ENCODE data around the gene OAS3.

Gene OAS3

DNA sequence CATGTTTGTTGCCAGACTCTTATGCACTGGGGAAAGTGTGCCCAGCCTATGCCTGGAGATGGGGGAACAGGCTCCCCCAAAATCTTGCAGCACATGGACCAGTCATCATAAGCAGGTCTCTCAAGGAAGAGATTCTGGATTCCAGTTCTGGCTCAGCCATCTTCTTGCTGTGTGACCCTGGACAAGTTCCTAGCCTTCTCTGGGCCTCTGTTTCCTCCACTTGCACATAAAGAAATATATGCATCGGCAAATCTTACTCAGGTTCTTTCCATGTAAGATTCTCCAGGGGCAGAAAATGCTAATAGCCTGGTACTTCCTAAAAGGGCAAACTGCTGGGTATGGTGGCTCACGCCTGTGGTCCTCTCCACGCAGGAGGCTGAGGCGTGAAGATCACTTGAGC lies 7.2 kb downstream of the OAS3 start:
- TF ChIP-seq, protein P1, sequence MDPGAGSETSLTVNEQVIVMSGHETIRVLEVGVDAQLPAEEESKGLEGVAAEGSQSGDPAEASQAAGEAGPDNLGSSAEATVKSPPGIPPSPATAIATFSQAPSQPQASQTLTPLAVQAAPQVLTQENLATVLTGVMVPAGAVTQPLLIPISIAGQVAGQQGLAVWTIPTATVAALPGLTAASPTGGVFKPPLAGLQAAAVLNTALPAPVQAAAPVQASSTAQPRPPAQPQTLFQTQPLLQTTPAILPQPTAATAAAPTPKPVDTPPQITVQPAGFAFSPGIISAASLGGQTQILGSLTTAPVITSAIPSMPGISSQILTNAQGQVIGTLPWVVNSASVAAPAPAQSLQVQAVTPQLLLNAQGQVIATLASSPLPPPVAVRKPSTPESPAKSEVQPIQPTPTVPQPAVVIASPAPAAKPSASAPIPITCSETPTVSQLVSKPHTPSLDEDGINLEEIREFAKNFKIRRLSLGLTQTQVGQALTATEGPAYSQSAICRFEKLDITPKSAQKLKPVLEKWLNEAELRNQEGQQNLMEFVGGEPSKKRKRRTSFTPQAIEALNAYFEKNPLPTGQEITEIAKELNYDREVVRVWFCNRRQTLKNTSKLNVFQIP (CRISPR knock-in tag; IDR thresholded peaks at IDR 0.05; ENCODE audit: borderline replicate concordance, low read depth) = no peak
- TF ChIP-seq TOX (CRISPR knock-in tag; IDR thresholded peaks at IDR 0.05; ENCODE audit: borderline replicate concordance) = no peak
- TF ChIP-seq, protein P2, sequence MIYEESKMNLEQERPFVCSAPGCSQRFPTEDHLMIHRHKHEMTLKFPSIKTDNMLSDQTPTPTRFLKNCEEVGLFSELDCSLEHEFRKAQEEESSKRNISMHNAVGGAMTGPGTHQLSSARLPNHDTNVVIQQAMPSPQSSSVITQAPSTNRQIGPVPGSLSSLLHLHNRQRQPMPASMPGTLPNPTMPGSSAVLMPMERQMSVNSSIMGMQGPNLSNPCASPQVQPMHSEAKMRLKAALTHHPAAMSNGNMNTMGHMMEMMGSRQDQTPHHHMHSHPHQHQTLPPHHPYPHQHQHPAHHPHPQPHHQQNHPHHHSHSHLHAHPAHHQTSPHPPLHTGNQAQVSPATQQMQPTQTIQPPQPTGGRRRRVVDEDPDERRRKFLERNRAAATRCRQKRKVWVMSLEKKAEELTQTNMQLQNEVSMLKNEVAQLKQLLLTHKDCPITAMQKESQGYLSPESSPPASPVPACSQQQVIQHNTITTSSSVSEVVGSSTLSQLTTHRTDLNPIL (CRISPR knock-in tag; IDR thresholded peaks at IDR 0.05; ENCODE audit: low read depth) = no peak
- no peak for TF ChIP-seq BACH2 (CRISPR knock-in tag; IDR thresholded peaks at IDR 0.05; ENCODE audit: borderline replicate concordance)
- TF ChIP-seq ZNF8 (CRISPR knock-in tag; IDR thresholded peaks at IDR 0.05) = no peak
- TF ChIP-seq RARB (CRISPR knock-in tag; IDR thresholded peaks at IDR 0.05) = no peak
- no peak for TF ChIP-seq ARNTL (CRISPR knock-in tag; IDR thresholded peaks at IDR 0.05; ENCODE audit: borderline replicate concordance, low read depth)
- ATAC-seq = no peak

DNA sequence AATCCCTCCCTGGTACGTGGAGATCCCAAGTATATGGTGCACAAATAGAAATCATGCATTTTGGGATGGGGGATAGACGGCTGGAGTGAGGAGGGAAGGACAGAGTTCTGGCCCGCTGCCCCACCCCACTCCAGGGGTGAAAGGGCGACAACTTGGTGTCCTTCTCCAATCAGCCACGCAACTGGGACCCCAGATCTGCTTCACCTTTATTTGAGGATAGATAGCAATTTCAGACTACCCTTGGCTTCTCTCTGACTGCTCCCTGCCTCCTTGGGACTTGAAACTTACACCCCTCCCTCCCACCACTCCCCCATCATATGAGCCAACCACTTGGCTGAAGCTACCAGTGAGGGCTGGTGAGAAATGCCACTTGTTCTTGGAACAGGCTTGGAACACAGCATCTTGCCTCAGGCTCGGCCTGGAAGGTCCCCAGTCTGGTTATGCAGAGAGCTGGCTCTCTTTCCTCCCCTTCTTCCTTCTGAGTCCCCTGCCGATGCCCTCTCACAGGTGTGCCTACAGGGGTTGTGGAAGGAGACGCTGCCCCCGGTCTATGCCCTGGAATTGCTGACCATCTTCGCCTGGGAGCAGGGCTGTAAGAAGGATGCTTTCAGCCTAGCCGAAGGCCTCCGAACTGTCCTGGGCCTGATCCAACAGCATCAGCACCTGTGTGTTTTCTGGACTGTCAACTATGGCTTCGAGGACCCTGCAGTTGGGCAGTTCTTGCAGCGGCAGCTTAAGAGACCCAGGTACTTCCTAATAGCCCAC lies 8.1 kb downstream of the OAS3 start:
- no peak for ATAC-seq

DNA sequence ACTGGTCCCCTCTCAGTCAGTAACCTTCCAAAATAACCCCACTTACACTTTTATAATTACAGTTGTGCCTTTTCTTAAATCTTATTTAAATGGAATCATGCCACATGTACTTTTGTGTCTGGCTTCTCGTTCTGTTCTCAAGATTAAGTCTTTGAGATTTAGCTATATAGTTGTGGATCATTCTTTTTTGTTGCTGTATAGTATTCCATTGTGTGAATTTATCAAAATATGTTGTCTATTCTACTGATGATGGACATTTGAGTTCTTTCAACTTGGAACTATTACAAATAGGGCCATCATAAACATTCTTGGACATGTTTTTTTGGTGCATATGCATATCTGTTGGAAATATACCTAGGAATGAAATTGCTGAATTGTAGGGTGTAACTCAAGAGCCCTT lies 9.0 kb downstream of the OAS3 start:
- no peak for ATAC-seq
- no peak for TF ChIP-seq ZFP30 (CRISPR knock-in tag; IDR thresholded peaks at IDR 0.05)
- no peak for TF ChIP-seq ZNF70 (CRISPR knock-in tag; IDR thresholded peaks at IDR 0.05)
- TF ChIP-seq PPARA (CRISPR knock-in tag; IDR thresholded peaks at IDR 0.05; ENCODE audit: borderline replicate concordance) = no peak
- TF ChIP-seq ZNF565 (CRISPR knock-in tag; conservative IDR thresholded peaks at IDR 0.05; ENCODE audit: low read depth) = no peak
- TF ChIP-seq, protein P1 (CRISPR knock-in tag; IDR thresholded peaks at IDR 0.05; ENCODE audit: borderline replicate concordance, low read depth) = no peak
- TF ChIP-seq, protein P3, sequence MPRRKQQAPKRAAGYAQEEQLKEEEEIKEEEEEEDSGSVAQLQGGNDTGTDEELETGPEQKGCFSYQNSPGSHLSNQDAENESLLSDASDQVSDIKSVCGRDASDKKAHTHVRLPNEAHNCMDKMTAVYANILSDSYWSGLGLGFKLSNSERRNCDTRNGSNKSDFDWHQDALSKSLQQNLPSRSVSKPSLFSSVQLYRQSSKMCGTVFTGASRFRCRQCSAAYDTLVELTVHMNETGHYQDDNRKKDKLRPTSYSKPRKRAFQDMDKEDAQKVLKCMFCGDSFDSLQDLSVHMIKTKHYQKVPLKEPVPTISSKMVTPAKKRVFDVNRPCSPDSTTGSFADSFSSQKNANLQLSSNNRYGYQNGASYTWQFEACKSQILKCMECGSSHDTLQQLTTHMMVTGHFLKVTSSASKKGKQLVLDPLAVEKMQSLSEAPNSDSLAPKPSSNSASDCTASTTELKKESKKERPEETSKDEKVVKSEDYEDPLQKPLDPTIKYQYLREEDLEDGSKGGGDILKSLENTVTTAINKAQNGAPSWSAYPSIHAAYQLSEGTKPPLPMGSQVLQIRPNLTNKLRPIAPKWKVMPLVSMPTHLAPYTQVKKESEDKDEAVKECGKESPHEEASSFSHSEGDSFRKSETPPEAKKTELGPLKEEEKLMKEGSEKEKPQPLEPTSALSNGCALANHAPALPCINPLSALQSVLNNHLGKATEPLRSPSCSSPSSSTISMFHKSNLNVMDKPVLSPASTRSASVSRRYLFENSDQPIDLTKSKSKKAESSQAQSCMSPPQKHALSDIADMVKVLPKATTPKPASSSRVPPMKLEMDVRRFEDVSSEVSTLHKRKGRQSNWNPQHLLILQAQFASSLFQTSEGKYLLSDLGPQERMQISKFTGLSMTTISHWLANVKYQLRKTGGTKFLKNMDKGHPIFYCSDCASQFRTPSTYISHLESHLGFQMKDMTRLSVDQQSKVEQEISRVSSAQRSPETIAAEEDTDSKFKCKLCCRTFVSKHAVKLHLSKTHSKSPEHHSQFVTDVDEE (CRISPR knock-in tag; IDR thresholded peaks at IDR 0.05) = no peak

More for the DNA sequence above, 8.1 kb downstream of the OAS3 start:
- no peak for TF ChIP-seq GLIS3 (CRISPR knock-in tag; IDR thresholded peaks at IDR 0.05)
- TF ChIP-seq RARB (CRISPR knock-in tag; IDR thresholded peaks at IDR 0.05) = no peak
- TF ChIP-seq SNAI2 (CRISPR knock-in tag; IDR thresholded peaks at IDR 0.05) = no peak
- no peak for TF ChIP-seq BACH2 (CRISPR knock-in tag; IDR thresholded peaks at IDR 0.05; ENCODE audit: borderline replicate concordance)
- no peak for TF ChIP-seq CSDC2 (CRISPR knock-in tag; IDR thresholded peaks at IDR 0.05)
- TF ChIP-seq ZNF8 (CRISPR knock-in tag; IDR thresholded peaks at IDR 0.05) = no peak

DNA sequence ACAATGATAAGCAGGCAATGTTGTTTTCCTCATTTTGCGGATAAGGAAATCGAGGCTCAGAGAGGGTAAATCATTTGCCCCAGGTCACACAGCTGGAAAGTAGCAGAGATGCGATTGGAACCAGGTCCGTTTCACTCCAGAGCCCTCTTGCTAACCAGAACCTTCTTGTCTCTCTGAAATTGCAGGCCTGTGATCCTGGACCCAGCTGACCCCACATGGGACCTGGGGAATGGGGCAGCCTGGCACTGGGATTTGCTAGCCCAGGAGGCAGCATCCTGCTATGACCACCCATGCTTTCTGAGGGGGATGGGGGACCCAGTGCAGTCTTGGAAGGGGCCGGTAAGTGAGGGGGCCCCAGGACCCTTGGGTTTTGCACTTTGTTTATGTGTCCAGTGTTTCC lies 9.5 kb downstream of the OAS3 start:
- no peak for TF ChIP-seq ISL1 (CRISPR knock-in tag; IDR thresholded peaks at IDR 0.05)
- TF ChIP-seq ARNTL (CRISPR knock-in tag; IDR thresholded peaks at IDR 0.05; ENCODE audit: borderline replicate concordance, low read depth) = no peak
- no peak for TF ChIP-seq ZFP30 (CRISPR knock-in tag; IDR thresholded peaks at IDR 0.05)
- no peak for TF ChIP-seq ZNF8 (CRISPR knock-in tag; IDR thresholded peaks at IDR 0.05)
- TF ChIP-seq CSDC2 (CRISPR knock-in tag; IDR thresholded peaks at IDR 0.05) = no peak
- no peak for ATAC-seq

DNA sequence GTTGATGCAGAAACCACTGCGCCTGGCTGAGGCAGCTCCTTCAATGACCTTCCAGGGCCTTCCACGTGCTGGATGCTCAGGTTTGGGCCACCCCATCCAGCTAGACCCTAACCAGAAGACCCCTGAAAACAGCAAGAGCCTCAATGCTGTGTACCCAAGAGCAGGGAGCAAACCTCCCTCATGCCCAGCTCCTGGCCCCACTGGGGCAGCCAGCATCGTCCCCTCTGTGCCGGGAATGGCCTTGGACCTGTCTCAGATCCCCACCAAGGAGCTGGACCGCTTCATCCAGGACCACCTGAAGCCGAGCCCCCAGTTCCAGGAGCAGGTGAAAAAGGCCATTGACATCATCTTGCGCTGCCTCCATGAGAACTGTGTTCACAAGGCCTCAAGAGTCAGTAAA lies 10.5 kb downstream of the OAS3 start:
- TF ChIP-seq OSR1 (CRISPR knock-in tag; IDR thresholded peaks at IDR 0.05) = no peak
- TF ChIP-seq, protein P1 (CRISPR knock-in tag; IDR thresholded peaks at IDR 0.05; ENCODE audit: borderline replicate concordance, low read depth) = no peak
- no peak for TF ChIP-seq SNAI2 (CRISPR knock-in tag; IDR thresholded peaks at IDR 0.05)
- no peak for TF ChIP-seq PPARA (CRISPR knock-in tag; IDR thresholded peaks at IDR 0.05; ENCODE audit: borderline replicate concordance)
- no peak for TF ChIP-seq ZFP3 (CRISPR knock-in tag; IDR thresholded peaks at IDR 0.05)
- TF ChIP-seq, protein P3 (CRISPR knock-in tag; IDR thresholded peaks at IDR 0.05) = no peak
- no peak for TF ChIP-seq TOX (CRISPR knock-in tag; IDR thresholded peaks at IDR 0.05; ENCODE audit: borderline replicate concordance)
- no peak for ATAC-seq

Data from SK-N-SH treated with all-trans-retinoic acid at 6 μM for 48 hours (cell line).